Erythroblast (primary cell): Measurements from ENCODE around the gene PARD3.
"Not testable (repeated sequence)": the region's sequence is repeated elsewhere in the genome, so short reads cannot be mapped to it uniquely, and the experiment has no call there.

ENCODE experiments used
- DNase-seq, 2 experiments: peaks; one replicate each; lab custom pipeline; 2025; lab: John Stamatoyannopoulos, UW
- GATA1 ChIP-seq: IDR thresholded peaks from 2 replicates; pipeline ENCODE4 v1.6.1; 2011; ENCODE audit warnings: low read depth, mild to moderate bottlenecking, control low read depth, low read length, moderate library complexity
- POLR2A ChIP-seq: IDR thresholded peaks from 2 replicates; pipeline ENCODE4 v1.6.1; 2011; ENCODE audit warnings: mild to moderate bottlenecking, low read length

The PARD3 gene

GRCh38 chr10:34364253-34365037, 450.7 kb downstream of the PARD3 start:
- no peak for DNase-seq
- TF ChIP-seq GATA1 (no peak), POLR2A (no peak)

- TF ChIP-seq GATA1, result no peak
- TF ChIP-seq POLR2A, result no peak
- DNase-seq, result no peak
Observed at GRCh38 chr10:34360984-34361383, 454.1 kb downstream of the PARD3 start.

GRCh38 chr10:34359435-34359813, 455.7 kb downstream of the PARD3 start:
- no peak for TF ChIP-seq POLR2A
- DNase-seq, result no peak

GRCh38 chr10:34358729-34359434, 456.2 kb downstream of the PARD3 start:
- TF ChIP-seq GATA1, result no peak
- no peak for DNase-seq

GRCh38 chr10:34356463-34356862, 458.6 kb downstream of the PARD3 start:
- TF ChIP-seq POLR2A (no peak), GATA1 (no peak)
- DNase-seq, result no peak

GRCh38 chr10:34353530-34353929, 461.6 kb downstream of the PARD3 start:
- not testable (repeated sequence) for DNase-seq

GRCh38 chr10:34352599-34353204, 462.4 kb downstream of the PARD3 start:
- not testable (repeated sequence) for DNase-seq

GRCh38 chr10:34351161-34351560, 463.9 kb downstream of the PARD3 start:
- TF ChIP-seq GATA1 (no peak), POLR2A (no peak)
- DNase-seq, result no peak

GRCh38 chr10:34348917-34349485, 466.1 kb downstream of the PARD3 start:
- DNase-seq, result no peak

GRCh38 chr10:34348021-34348420, 467.1 kb downstream of the PARD3 start:
- TF ChIP-seq GATA1 (no peak), POLR2A (no peak)
- no peak for DNase-seq

More at GRCh38 chr10:34348917-34349485, 466.1 kb downstream of the PARD3 start:
- TF ChIP-seq POLR2A (no peak), GATA1 (no peak)

- DNase-seq, result no peak
- no peak for TF ChIP-seq POLR2A
- no peak for TF ChIP-seq GATA1
Observed at GRCh38 chr10:34347131-34347530, 468.0 kb downstream of the PARD3 start.

GRCh38 chr10:34346516-34347100, 468.5 kb downstream of the PARD3 start:
- no peak for TF ChIP-seq POLR2A
- TF ChIP-seq GATA1, result no peak
- DNase-seq, result no peak

GRCh38 chr10:34345383-34345782, 469.7 kb downstream of the PARD3 start:
- no peak for TF ChIP-seq POLR2A
- no peak for TF ChIP-seq GATA1
- no peak for DNase-seq

- TF ChIP-seq GATA1 (no peak), POLR2A (no peak)
Observed at GRCh38 chr10:34343764-34344163, 471.3 kb downstream of the PARD3 start.

More at GRCh38 chr10:34343764-34344163, 471.3 kb downstream of the PARD3 start:
- no peak for DNase-seq
